BE2C (cell line): ENCODE measurements around the gene JADE1.

Experiments
- DNase-seq: peaks from one replicate; pipeline ENCODE4 v3.0.0-alpha.2; 2020
- H3K27me3 ChIP-seq: fragments of 250-450 bp; sonication (Bioruptor Pico); 2 replicates; pipeline ENCODE4 v1.5.1; 2020; ENCODE audit warnings: mild to moderate bottlenecking
- H3K36me3 ChIP-seq: fragments of 250-450 bp; sonication (Bioruptor Pico); 2 replicates; pipeline ENCODE4 v1.5.1; 2020; ENCODE audit warnings: mild to moderate bottlenecking
- H3K4me1 ChIP-seq: fragments of 250-450 bp; sonication (Bioruptor Pico); 2 replicates; pipeline ENCODE4 v1.5.1; 2020
- H3K4me3 ChIP-seq: 2 replicates; pipeline ENCODE4 v1.5.1; 2011; ENCODE audit warnings: low read depth, low read length
- H3K9me3 ChIP-seq: fragments of 250-450 bp; sonication (Bioruptor Pico); 2 replicates; pipeline ENCODE4 v1.5.1; 2020
- TF ChIP-seq, protein P1 (sequence below): IDR thresholded peaks from 2 replicates; pipeline ENCODE4 v1.5.1; 2012; ENCODE audit warnings: mild to moderate bottlenecking, low read depth, low read length

Gene JADE1

GRCh38 chr4:128844931-128845330 is 35.4 kb downstream of the JADE1 start:
- no peak for DNase-seq
- H3K27me3 ChIP-seq: no peaks in the 10 kb centered on the region
- no peak overlapping the region for H3K4me3 ChIP-seq
- peaks cover 61% of the 10 kb centered on the region for H3K36me3 ChIP-seq
- TF ChIP-seq, protein P1, sequence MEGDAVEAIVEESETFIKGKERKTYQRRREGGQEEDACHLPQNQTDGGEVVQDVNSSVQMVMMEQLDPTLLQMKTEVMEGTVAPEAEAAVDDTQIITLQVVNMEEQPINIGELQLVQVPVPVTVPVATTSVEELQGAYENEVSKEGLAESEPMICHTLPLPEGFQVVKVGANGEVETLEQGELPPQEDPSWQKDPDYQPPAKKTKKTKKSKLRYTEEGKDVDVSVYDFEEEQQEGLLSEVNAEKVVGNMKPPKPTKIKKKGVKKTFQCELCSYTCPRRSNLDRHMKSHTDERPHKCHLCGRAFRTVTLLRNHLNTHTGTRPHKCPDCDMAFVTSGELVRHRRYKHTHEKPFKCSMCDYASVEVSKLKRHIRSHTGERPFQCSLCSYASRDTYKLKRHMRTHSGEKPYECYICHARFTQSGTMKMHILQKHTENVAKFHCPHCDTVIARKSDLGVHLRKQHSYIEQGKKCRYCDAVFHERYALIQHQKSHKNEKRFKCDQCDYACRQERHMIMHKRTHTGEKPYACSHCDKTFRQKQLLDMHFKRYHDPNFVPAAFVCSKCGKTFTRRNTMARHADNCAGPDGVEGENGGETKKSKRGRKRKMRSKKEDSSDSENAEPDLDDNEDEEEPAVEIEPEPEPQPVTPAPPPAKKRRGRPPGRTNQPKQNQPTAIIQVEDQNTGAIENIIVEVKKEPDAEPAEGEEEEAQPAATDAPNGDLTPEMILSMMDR: no peak
- H3K9me3 ChIP-seq: no peaks in the 10 kb centered on the region
- no peaks in the 10 kb centered on the region for H3K4me1 ChIP-seq

DNA sequence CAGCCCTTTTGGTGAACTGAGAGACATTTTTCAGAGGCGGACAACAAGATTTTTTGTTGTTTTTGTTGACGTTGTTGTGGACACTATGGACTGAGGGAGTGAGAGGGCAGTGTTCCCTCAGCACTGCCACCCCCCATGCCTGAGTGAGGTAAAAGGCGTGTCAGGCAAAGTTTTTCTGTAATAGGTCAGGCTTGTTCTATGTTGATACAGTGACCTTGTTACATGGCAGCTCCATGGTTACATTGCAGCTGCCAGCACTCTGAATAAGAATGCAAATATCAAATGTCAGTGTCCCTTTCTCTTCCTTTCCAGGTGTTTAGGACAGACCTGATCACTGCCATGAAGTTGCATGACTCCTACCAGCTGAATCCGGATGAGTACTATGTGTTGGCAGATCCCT is 36.6 kb downstream of the JADE1 start:
- no peaks in the 10 kb centered on the region for H3K9me3 ChIP-seq
- DNase-seq: no peak
- no peaks in the 10 kb centered on the region for H3K4me1 ChIP-seq
- TF ChIP-seq, protein P1: no peak
- H3K27me3 ChIP-seq: no peaks in the 10 kb centered on the region
- peaks cover 69% of the 10 kb centered on the region for H3K36me3 ChIP-seq
- H3K4me3 ChIP-seq: no peak overlapping the region

DNA sequence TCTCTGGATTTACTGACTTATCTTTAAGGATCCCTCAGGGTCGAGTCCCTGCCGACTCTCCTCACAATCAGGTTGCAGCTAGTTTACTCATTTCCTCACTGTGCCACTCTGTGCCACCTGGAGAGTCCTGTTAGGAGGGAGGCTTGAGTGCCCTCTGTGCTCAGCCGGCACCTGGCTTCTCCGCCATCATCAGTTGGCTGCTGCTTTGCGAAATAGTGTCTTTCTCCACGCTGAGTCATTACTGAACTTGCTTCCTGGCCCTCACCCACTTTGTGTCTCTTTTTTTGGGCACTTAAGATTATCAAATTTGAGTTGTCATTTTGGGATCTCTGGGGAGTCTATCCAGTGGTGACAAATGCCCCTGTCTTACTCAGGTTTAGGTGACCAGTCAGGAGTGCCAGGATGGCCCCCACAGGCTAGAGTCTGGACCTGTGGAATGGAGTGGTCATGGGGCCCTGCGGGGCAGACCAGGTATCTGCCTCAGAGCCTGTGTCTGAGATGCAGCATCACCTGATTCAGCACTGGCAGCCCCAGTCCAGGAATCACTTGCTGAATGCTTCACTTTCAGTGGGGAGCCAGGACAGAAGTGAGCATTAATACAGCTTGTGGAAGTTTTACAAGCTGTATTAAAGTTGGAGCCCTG is 37.7 kb downstream of the JADE1 start:
- no peak for DNase-seq
- H3K9me3 ChIP-seq: no peaks in the 10 kb centered on the region
- peaks cover 78% of the 10 kb centered on the region for H3K36me3 ChIP-seq

DNA sequence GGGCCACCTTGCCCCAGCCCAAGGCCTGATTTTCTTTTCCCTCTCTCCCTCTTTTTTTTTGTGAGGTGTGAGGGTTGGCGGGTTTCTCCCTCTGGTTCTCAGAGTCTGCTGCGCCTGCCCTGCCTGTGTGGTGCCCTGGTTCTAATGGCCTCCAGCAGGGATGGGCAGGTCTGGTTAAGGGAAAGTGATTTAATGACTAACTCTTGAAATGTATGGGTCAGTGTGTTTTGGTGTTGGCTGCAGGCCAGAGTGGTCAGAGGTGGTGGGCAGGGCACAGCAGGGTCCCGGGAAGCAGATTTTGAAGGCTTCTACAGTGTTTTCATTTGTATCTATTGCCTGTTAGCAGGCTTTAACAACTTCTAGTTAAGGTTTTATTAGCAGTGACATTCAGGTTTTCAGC is 39.0 kb downstream of the JADE1 start:
- H3K36me3 ChIP-seq: peaks cover 89% of the 10 kb centered on the region
- H3K4me1 ChIP-seq: no peaks in the 10 kb centered on the region
- no peaks in the 10 kb centered on the region for H3K9me3 ChIP-seq
- no peak overlapping the region for H3K4me3 ChIP-seq
- TF ChIP-seq, protein P1: no peak
- H3K27me3 ChIP-seq: no peaks in the 10 kb centered on the region
- DNase-seq: no peak

More for the DNA sequence above, 37.7 kb downstream of the JADE1 start:
- H3K4me3 ChIP-seq: no peak overlapping the region
- H3K4me1 ChIP-seq: no peaks in the 10 kb centered on the region
- no peaks in the 10 kb centered on the region for H3K27me3 ChIP-seq
- TF ChIP-seq, protein P1: no peak

DNA sequence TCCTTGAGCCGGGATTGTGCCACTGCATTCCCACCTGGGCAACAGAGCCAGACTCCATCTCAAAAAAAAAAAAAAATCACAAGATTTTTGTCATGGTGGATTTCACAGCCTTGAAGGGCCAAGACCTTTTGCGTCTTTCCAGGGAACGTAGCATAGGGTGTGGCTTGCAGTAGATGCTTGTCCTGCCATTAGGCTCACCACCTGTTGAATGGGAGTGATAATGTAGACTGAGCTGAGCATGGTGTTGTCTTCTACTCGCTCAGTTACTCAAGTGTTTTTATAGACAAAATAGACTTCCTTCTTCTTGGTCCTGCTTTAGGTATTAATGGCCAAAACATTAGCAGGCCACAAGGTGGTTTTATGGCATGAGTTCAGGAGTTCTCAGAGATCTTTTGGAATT is 40.8 kb downstream of the JADE1 start:
- Histone ChIP-seq H3K27me3 (no peaks in the 10 kb centered on the region), H3K4me1 (no peaks in the 10 kb centered on the region), H3K36me3 (peaks cover 87% of the 10 kb centered on the region), H3K4me3 (no peak overlapping the region), H3K9me3 (no peaks in the 10 kb centered on the region)
- TF ChIP-seq, protein P1: no peak
- no peak for DNase-seq

DNA sequence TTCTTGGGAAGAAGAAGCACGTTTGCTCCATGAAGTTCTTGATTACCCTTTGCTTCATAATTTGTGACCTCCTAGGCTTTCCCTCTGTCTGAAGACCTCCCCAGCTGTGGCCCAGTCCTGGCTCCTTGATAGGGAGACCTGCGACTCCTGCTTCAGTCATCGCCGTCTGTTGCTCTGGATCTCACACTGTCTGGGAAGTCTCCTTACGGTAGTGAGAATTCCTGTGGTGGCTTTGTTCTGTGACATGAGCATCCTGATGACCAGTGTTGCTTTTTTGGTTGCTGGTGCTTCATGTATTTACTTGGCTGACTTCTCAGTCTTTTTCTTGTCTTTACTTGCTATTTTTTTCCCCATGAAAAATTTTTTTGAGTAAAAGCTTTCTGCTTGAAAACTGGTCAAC is 44.2 kb downstream of the JADE1 start:
- H3K4me1 ChIP-seq: no peaks in the 10 kb centered on the region
- no peak overlapping the region for H3K4me3 ChIP-seq
- TF ChIP-seq, protein P1: no peak
- DNase-seq: no peak
- no peaks in the 10 kb centered on the region for H3K9me3 ChIP-seq
- peaks cover 90% of the 10 kb centered on the region for H3K36me3 ChIP-seq
- H3K27me3 ChIP-seq: no peaks in the 10 kb centered on the region
